ENCODE measurements around the gene ANO2.
"Not testable (repeated sequence)": the region's sequence is repeated elsewhere in the genome, so short reads cannot be mapped to it uniquely, and the experiment has no call there.

ANO2 gene

DNA sequence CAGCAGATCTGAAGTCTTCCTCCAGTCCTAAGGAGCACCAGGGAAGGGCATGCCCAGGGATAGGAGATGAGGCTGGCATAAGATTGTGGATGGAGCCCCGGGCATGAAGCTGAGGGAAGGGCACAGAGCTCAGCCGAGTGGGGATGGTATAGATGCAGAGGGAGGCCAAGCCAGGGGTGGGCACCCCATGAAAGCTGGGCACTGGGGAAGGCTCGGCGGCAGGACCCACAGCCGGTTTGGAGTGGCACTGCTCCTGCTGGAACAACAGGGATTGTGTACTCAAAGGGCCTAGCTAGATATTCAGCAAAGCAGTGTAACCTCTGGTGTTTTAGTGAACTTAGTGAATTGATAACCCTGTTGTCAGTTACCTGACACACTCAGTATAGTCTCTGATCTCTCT, 396.0 kb downstream of the ANO2 start:
- H3K27me3 ChIP-seq = peaks cover 0 to 12% of the 10 kb centered on the region in 2 donors
- H3K9me3 ChIP-seq = no peaks in the 10 kb centered on the region
- H3K36me3 ChIP-seq = no peaks in the 10 kb centered on the region
- H3K4me3 ChIP-seq = no peak overlapping the region
- DNase-seq = no peak
- no peaks in the 10 kb centered on the region for H3K4me1 ChIP-seq
- TF ChIP-seq, protein P1, sequence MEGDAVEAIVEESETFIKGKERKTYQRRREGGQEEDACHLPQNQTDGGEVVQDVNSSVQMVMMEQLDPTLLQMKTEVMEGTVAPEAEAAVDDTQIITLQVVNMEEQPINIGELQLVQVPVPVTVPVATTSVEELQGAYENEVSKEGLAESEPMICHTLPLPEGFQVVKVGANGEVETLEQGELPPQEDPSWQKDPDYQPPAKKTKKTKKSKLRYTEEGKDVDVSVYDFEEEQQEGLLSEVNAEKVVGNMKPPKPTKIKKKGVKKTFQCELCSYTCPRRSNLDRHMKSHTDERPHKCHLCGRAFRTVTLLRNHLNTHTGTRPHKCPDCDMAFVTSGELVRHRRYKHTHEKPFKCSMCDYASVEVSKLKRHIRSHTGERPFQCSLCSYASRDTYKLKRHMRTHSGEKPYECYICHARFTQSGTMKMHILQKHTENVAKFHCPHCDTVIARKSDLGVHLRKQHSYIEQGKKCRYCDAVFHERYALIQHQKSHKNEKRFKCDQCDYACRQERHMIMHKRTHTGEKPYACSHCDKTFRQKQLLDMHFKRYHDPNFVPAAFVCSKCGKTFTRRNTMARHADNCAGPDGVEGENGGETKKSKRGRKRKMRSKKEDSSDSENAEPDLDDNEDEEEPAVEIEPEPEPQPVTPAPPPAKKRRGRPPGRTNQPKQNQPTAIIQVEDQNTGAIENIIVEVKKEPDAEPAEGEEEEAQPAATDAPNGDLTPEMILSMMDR (IDR thresholded peaks at IDR 0.05) = no peak
- intact Hi-C loops (cut with DNase I; ENCODE audit: low total_unique reads) = no loop called here
- H3K27ac ChIP-seq = no peak overlapping the region

DNA sequence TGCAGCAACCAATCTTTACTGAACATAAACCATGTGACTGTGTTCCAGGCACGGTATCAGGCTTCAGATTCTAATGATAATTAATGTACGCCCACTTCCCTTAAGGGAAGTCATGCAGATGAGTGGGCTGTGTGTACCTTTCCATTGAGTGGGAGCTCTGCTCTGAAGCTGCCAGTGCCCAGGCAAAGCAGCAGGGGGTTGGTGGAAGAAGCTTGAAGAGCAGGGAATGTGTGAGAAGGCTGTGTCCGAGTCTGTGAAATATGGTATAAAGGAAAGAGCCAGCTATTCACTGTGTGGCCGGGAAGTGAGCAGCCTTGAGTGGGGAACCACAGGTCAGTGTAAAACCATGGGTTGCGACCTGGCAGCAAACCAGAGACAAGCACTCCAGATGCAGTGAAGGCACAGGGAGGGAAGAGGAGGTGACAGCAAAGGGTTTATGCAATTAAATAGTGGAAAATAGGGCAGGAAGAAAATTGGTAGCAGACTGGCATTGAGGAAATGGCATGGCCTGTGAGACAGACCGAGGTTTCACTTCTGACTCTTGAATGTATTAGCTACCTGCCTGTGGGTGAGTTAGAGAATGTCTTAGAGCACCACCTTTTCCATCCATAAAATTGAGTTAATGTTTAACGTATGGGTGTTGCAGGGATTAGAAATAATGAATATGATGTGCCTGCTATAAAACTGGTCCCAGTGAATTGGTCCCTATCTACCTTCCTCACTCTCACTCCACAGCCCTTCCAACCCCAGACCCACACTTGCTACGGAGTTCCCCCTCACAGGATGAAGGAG, 396.7 kb downstream of the ANO2 start:
- Histone ChIP-seq H3K27ac (no peak overlapping the region), H3K4me3 (no peak overlapping the region), H3K36me3 (no peaks in the 10 kb centered on the region), H3K9me3 (no peaks in the 10 kb centered on the region), H3K4me1 (no peaks in the 10 kb centered on the region), H3K27me3 (peaks cover 0 to 12% of the 10 kb centered on the region in 2 donors)
- DNase-seq = no peak
- TF ChIP-seq, protein P1 (IDR thresholded peaks at IDR 0.05) = no peak
- intact Hi-C loops (cut with DNase I; ENCODE audit: low total_unique reads) = no loop called here

DNA sequence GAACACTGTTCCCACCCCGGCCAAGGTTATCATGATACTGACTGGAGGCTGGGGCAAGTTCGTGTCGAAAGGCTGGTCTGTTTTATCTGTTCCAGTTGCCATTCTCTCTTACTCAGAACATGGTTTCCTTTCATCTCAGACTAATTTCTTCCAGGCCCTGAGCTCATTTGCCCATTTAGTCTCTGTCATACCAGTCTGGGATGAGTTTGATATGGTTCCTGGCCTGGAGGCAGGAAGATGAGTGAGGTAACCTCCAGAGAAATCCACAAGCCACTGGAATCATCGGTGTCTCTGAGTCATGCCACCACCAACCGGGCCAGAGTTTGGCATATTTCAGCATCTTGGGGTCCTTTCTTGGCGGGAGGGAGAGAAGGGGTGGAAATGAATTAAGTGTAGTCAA, 398.4 kb downstream of the ANO2 start:
- no peak for DNase-seq
- peaks cover 0 to 12% of the 10 kb centered on the region in 2 donors for H3K27me3 ChIP-seq
- intact Hi-C loops (cut with DNase I; ENCODE audit: low total_unique reads) = no loop called here
- no peaks in the 10 kb centered on the region for H3K9me3 ChIP-seq
- no peaks in the 10 kb centered on the region for H3K4me1 ChIP-seq
- no peak overlapping the region for H3K4me3 ChIP-seq
- TF ChIP-seq, protein P1 (IDR thresholded peaks at IDR 0.05) = no peak
- H3K36me3 ChIP-seq = no peaks in the 10 kb centered on the region
- H3K27ac ChIP-seq = no peak overlapping the region

DNA sequence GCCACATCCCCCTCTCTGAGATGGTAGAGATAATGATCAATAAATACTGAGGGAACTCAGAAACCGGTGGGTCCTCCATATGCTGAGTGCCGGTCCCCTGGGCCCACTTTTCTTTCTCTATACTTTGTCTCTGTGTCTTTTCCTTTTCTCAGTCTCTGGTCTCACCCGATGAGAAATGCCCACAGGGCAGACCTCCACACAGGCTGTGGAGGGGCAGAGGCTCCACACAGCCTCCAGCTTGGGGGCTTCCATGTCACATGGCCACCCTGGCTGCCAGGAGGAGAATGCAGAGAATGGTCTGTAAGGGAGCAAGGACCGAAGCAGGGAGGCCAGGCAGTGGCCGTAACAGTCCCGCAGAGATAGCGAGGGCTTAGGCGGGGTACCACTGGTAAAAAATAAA, 407.3 kb downstream of the ANO2 start:
- TF ChIP-seq, protein P1 (IDR thresholded peaks at IDR 0.05) = no peak
- intact Hi-C loops (cut with DNase I; ENCODE audit: low total_unique reads) = no loop called here
- H3K36me3 ChIP-seq = no peaks in the 10 kb centered on the region

DNA sequence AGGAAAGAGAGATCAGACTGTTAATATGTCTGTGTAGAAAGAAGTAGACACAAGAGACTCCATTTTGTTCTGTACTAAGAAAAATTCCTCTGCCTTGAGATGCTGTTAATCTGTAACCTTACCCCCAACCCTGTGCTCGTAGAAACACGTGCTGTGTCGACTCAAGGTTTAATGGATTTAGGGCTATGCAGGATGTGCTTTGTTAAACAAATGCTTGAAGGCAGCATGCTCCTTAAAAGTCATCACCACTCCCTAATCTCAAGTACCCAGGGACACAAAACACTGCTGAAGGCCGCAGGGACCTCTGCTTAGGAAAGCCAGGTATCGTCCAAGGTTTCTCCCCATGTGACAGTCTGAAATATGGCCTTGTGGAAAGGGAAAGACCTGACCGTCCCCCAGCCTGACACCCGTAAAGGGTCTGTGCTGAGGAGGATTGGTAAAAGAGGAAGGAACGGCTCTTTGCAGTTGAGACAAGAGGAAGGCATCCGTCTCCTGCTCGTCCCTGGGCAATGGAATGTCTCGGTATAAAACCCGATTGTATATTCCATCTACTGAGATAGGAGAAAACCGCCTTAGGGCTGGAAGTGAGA, 407.9 kb downstream of the ANO2 start:
- H3K27ac ChIP-seq; H3K4me1 ChIP-seq; H3K36me3 ChIP-seq; H3K4me3 ChIP-seq; H3K9me3 ChIP-seq; intact Hi-C loops (cut with DNase I; ENCODE audit: low total_unique reads); DNase-seq: not testable (repeated sequence)
- H3K27me3 ChIP-seq = peaks cover 0 to 10% of the 10 kb centered on the region in 2 donors

More for the DNA sequence above, 407.3 kb downstream of the ANO2 start:
- peaks cover 0 to 4% (median 0%) of the 10 kb centered on the region in 3 donors for H3K9me3 ChIP-seq
- no peak overlapping the region for H3K27ac ChIP-seq
- no peaks in the 10 kb centered on the region for H3K4me1 ChIP-seq
- DNase-seq = no peak
- H3K27me3 ChIP-seq = peaks cover 0 to 10% of the 10 kb centered on the region in 2 donors
- no peak overlapping the region for H3K4me3 ChIP-seq

DNA sequence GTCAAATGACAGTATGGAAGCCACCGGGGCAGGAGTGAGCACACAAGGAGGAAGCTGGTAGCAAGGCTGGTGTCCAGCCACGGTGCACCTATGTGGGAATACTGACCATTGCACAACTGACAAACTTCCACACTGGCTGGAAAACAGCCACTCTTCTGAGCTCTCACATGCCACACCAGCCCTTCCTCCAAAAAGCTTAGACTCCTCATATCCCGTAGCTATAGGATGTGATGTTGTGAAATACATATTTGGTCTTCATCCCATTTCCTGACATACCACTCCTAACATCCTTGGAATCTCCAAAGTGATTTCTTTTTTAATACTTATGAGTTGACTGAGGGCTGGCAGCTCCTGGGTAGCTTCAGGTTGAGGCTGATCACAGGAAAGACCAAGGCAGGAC, 409.5 kb downstream of the ANO2 start:
- Histone ChIP-seq H3K27me3 (peaks cover 0 to 10% of the 10 kb centered on the region in 2 donors), H3K36me3 (no peaks in the 10 kb centered on the region), H3K4me3 (no peak overlapping the region), H3K4me1 (no peaks in the 10 kb centered on the region), H3K9me3 (no peaks in the 10 kb centered on the region), H3K27ac (no peak overlapping the region)
- no peak for DNase-seq
- TF ChIP-seq, protein P1 (IDR thresholded peaks at IDR 0.05) = no peak
- intact Hi-C loops (cut with DNase I; ENCODE audit: low total_unique reads) = no loop called here
